Measurements from ENCODE around the gene CASP3.

Gene CASP3

GRCh38 chr4:184694412-184694956, 45.2 kb upstream of the CASP3 start:
- peaks cover 64% of the 10 kb centered on the region for H3K36me3 ChIP-seq (ENCODE audit: insufficient read depth, low read length)
- TF ChIP-seq CTCF (IDR thresholded peaks at IDR 0.05; ENCODE audit: borderline replicate concordance, extremely low read depth, low read length, poor library complexity, severe bottlenecking): no peak
- TF ChIP-seq EZH2 (IDR thresholded peaks at IDR 0.05; ENCODE audit: borderline replicate concordance, low read depth, low read length, severe bottlenecking): no peak
- no peak overlapping the region for H3K27ac ChIP-seq (ENCODE audit: low read length)
- no peak for ATAC-seq (ENCODE audit: insufficient read depth, low read depth)
- no peak overlapping the region for H3K9ac ChIP-seq (ENCODE audit: low read depth, low read length)
- H3K79me2 ChIP-seq (ENCODE audit: insufficient read depth, low read length): no peaks in the 10 kb centered on the region
- no peaks in the 10 kb centered on the region; the same call in 1 of the 2 replicates for H4K20me1 ChIP-seq (ENCODE audit: insufficient read depth, low read length)
- no peak overlapping the region for H3K4me3 ChIP-seq (ENCODE audit: low read depth in 1 of 2, low read length in 2 of 2)
- H3K4me1 ChIP-seq (ENCODE audit: insufficient read depth, low read length): no peaks in the 10 kb centered on the region
- DNase-seq: no peak
- no peaks in the 10 kb centered on the region for H3K9me3 ChIP-seq (ENCODE audit: insufficient read depth, low read length, severe bottlenecking)
- no peak overlapping the region for H2AFZ ChIP-seq (ENCODE audit: low read depth, low read length)
- H3K4me2 ChIP-seq (ENCODE audit: insufficient read depth, low read length): no peak overlapping the region
- H3K27me3 ChIP-seq (ENCODE audit: insufficient read depth, low read length, poor library complexity): no peaks in the 10 kb centered on the region

- H3K4me1 ChIP-seq (ENCODE audit: insufficient read depth, low read length): no peaks in the 10 kb centered on the region
- no peaks in the 10 kb centered on the region for H3K9me3 ChIP-seq (ENCODE audit: insufficient read depth, low read length, severe bottlenecking)
- DNase-seq (no peak), ATAC-seq (ENCODE audit: insufficient read depth, low read depth) (no peak)
- no peak overlapping the region for H3K4me3 ChIP-seq (ENCODE audit: low read depth in 1 of 2, low read length in 2 of 2)
- H3K4me2 ChIP-seq (ENCODE audit: insufficient read depth, low read length): no peak overlapping the region
- no peak overlapping the region for H3K9ac ChIP-seq (ENCODE audit: low read depth, low read length)
- H2AFZ ChIP-seq (ENCODE audit: low read depth, low read length): no peak overlapping the region
- H3K79me2 ChIP-seq (ENCODE audit: insufficient read depth, low read length): no peaks in the 10 kb centered on the region
- no peak overlapping the region for H3K27ac ChIP-seq (ENCODE audit: low read length)
- H4K20me1 ChIP-seq (ENCODE audit: insufficient read depth, low read length): no peaks in the 10 kb centered on the region; the same call in 1 of the 2 replicates
- TF ChIP-seq EZH2 (IDR thresholded peaks at IDR 0.05; ENCODE audit: borderline replicate concordance, low read depth, low read length, severe bottlenecking) (no peak), CTCF (IDR thresholded peaks at IDR 0.05; ENCODE audit: borderline replicate concordance, extremely low read depth, low read length, poor library complexity, severe bottlenecking) (no peak)
- H3K36me3 ChIP-seq (ENCODE audit: insufficient read depth, low read length): peaks cover 59% of the 10 kb centered on the region
- no peaks in the 10 kb centered on the region for H3K27me3 ChIP-seq (ENCODE audit: insufficient read depth, low read length, poor library complexity)
These were observed 43.8 kb upstream of the CASP3 start for GRCh38 chr4:184693056-184693455.

- Histone ChIP-seq H2AFZ (ENCODE audit: low read depth, low read length) (no peak overlapping the region), H3K27me3 (ENCODE audit: insufficient read depth, low read length, poor library complexity) (no peaks in the 10 kb centered on the region), H3K4me3 (ENCODE audit: low read depth in 1 of 2, low read length in 2 of 2) (no peak overlapping the region), H3K4me2 (ENCODE audit: insufficient read depth, low read length) (no peak overlapping the region), H3K27ac (ENCODE audit: low read length) (no peak overlapping the region), H3K9me3 (ENCODE audit: insufficient read depth, low read length, severe bottlenecking) (no peaks in the 10 kb centered on the region), H3K36me3 (ENCODE audit: insufficient read depth, low read length) (peaks cover 32% of the 10 kb centered on the region), H3K9ac (ENCODE audit: low read depth, low read length) (no peak overlapping the region), H3K79me2 (ENCODE audit: insufficient read depth, low read length) (no peaks in the 10 kb centered on the region), H4K20me1 (ENCODE audit: insufficient read depth, low read length) (no peaks in the 10 kb centered on the region), H3K4me1 (ENCODE audit: insufficient read depth, low read length) (peaks cover 2% of the 10 kb centered on the region; the same call in 1 of the 2 replicates)
- ATAC-seq (ENCODE audit: insufficient read depth, low read depth) (no peak), DNase-seq (no peak)
- TF ChIP-seq EZH2 (IDR thresholded peaks at IDR 0.05; ENCODE audit: borderline replicate concordance, low read depth, low read length, severe bottlenecking) (no peak), CTCF (IDR thresholded peaks at IDR 0.05; ENCODE audit: borderline replicate concordance, extremely low read depth, low read length, poor library complexity, severe bottlenecking) (no peak)
These were observed 40.4 kb upstream of the CASP3 start for GRCh38 chr4:184689681-184690080.
